ENCODE measurements around the gene CDKL1. TPM values are rescaled to one million over a fixed set of nuclear protein-coding genes. Genes with fewer than 3 reads are reported as not detected.

CDKL1 gene
- total RNA-seq, 4 donors from 2014 or later: 1.5 to 12.5 (median 3.9) TPM

DNA sequence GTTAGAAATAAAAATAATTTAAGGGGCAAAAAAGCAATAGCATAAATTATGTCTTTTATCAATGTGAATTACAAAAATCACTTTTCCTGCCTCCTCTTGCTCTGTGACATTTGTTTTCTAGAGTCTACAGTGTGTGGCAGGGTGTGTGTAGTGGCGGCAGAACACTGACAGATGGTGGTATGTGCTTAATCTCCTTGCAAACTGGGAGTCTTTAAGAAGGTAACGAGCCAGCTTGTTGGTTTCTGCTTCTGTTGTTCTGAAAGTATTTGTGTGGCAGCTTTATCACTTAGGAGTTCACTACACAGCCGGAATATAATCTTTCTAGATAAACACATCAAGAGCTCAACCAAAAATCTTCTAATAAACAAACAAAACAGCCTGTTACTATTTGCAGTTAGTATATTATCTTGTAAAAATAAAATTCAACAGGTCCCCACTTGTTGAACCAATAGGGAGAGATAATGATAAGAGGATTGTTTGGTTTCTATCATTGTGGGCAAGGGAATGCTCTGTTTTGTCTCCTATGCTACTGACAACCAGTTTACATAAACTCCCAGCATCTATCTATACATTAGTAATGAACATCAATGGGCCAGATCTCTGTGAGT is 13.0 kb downstream of the CDKL1 start:
- H3K4me3 ChIP-seq (ENCODE audit: low read depth, poor library complexity, severe bottlenecking): no peak overlapping the region
- intact Hi-C loops (cut with DNase I; ENCODE audit: low total_unique reads): no loop called here
- no peak for TF ChIP-seq POLR2A (IDR thresholded peaks at IDR 0.05)
- TF ChIP-seq, protein P1, sequence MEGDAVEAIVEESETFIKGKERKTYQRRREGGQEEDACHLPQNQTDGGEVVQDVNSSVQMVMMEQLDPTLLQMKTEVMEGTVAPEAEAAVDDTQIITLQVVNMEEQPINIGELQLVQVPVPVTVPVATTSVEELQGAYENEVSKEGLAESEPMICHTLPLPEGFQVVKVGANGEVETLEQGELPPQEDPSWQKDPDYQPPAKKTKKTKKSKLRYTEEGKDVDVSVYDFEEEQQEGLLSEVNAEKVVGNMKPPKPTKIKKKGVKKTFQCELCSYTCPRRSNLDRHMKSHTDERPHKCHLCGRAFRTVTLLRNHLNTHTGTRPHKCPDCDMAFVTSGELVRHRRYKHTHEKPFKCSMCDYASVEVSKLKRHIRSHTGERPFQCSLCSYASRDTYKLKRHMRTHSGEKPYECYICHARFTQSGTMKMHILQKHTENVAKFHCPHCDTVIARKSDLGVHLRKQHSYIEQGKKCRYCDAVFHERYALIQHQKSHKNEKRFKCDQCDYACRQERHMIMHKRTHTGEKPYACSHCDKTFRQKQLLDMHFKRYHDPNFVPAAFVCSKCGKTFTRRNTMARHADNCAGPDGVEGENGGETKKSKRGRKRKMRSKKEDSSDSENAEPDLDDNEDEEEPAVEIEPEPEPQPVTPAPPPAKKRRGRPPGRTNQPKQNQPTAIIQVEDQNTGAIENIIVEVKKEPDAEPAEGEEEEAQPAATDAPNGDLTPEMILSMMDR (IDR thresholded peaks at IDR 0.05): no peak
- DNase-seq (ENCODE audit: low spot score in 2 of 2): no peak
- WGBS, 2 donors: 67 to 72% methylated on average over 3 of the region's 3 CpGs

GRCh38 chr14:50381823-50382287 is 14.8 kb downstream of the CDKL1 start:
- no peak for DNase-seq (ENCODE audit: low spot score in 2 of 2)
- TF ChIP-seq POLR2A (IDR thresholded peaks at IDR 0.05): no peak
- TF ChIP-seq, protein P1 (IDR thresholded peaks at IDR 0.05): no peak
- intact Hi-C loops (cut with DNase I; ENCODE audit: low total_unique reads): no loop called here
- H3K4me3 ChIP-seq (ENCODE audit: low read depth, poor library complexity, severe bottlenecking): no peak overlapping the region
- WGBS, 2 donors: 96 to 97% methylated on average over 14 of the region's 14 CpGs

DNA sequence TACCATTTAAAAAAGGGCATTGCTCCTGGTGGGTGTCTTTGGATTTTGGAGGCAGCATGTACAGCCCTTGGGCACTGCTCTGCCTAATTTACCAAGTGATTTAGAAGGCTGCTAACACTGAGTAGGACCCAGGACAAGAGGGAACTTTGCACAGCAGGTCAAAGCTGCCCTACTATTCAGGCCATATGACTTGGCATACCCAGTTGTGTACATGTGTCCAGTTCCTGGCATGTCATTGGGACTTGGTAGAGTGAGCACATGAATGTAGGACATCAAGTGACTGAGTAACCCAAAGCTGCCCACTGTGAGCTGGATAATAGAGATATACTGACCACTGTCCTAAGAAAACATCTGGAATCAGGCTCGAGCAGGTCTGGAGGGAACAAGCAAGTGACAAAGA is 15.7 kb downstream of the CDKL1 start:
- 100% methylated on average over 1 of the region's 1 CpG for WGBS, 2 donors
- intact Hi-C loops (cut with DNase I; ENCODE audit: low total_unique reads): no loop called here
- TF ChIP-seq POLR2A (IDR thresholded peaks at IDR 0.05): no peak
- TF ChIP-seq, protein P1 (IDR thresholded peaks at IDR 0.05): no peak
- DNase-seq (ENCODE audit: low spot score in 2 of 2): no peak
- no peak overlapping the region for H3K4me3 ChIP-seq (ENCODE audit: low read depth, poor library complexity, severe bottlenecking)

DNA sequence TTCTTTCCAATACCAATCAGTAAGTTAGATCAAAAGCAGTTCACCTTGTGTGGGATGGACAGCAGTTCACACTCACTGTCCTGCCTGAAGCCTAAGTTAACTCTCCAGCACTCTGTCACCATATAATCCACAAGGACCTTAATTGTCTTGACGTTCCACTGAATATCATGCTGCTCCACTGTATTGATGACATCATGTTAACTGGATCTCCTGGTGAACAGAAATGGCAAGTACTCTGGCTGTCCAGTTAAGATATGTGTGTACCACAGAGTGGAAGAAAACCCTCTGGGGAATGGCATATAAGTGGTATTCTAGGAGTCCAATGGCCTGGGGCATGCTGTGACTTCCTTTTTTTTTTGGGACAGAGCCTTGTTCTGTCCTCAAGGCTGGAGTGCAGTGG is 16.2 kb downstream of the CDKL1 start:
- WGBS, 2 donors: 96 to 100% methylated on average over 1 of the region's 1 CpG
- intact Hi-C loops (cut with DNase I; ENCODE audit: low total_unique reads): no loop called here
- H3K4me3 ChIP-seq (ENCODE audit: low read depth, poor library complexity, severe bottlenecking): no peak overlapping the region
- no peak for DNase-seq (ENCODE audit: low spot score in 2 of 2)
- TF ChIP-seq POLR2A (IDR thresholded peaks at IDR 0.05): no peak
- TF ChIP-seq, protein P1 (IDR thresholded peaks at IDR 0.05): no peak

GRCh38 chr14:50379563-50379962 is 17.1 kb downstream of the CDKL1 start:
- WGBS, 2 donors: 89 to 97% methylated on average over 2 of the region's 2 CpGs
- no peak for DNase-seq (ENCODE audit: low spot score in 2 of 2)
- intact Hi-C loops (cut with DNase I; ENCODE audit: low total_unique reads): no loop called here
- H3K4me3 ChIP-seq (ENCODE audit: low read depth, poor library complexity, severe bottlenecking): no peak overlapping the region
- TF ChIP-seq POLR2A (IDR thresholded peaks at IDR 0.05): no peak
- TF ChIP-seq, protein P1 (IDR thresholded peaks at IDR 0.05): no peak

- no peak for DNase-seq (ENCODE audit: low spot score in 2 of 2)
- WGBS, 2 donors: 80 to 90% methylated on average over 4 of the region's 4 CpGs
- intact Hi-C loops (cut with DNase I; ENCODE audit: low total_unique reads): no loop called here
- no peak overlapping the region for H3K4me3 ChIP-seq (ENCODE audit: low read depth, poor library complexity, severe bottlenecking)
- TF ChIP-seq, protein P1 (IDR thresholded peaks at IDR 0.05): no peak
- TF ChIP-seq POLR2A (IDR thresholded peaks at IDR 0.05): no peak
Observed at GRCh38 chr14:50377550-50378085, 19.1 kb downstream of the CDKL1 start.

Measured in lower leg skin (tissue), 4 donors.